Keratinocyte (primary cell): ENCODE measurements around the gene NDUFAF2. TPM values are rescaled to one million over a fixed set of nuclear protein-coding genes. Genes with fewer than 3 reads are reported as not detected.

Experiments
- DNase-seq: peaks from one replicate; pipeline ENCODE4 v3.0.0-alpha.2; 2011; ENCODE audit warnings: low read depth, missing footprints, low spot score
- FAIRE-seq: peaks from 2 replicates; lab custom pipeline; 2011; peaks lifted over from hg19 to GRCh38; lab: Jason Lieb, UNC
- H2AFZ ChIP-seq: 2 replicates; pipeline ENCODE4 v1.6.0; 2012; ENCODE audit warnings: low read length, control low read depth, inconsistent platforms; ENCODE audit not compliant: control insufficient read depth
- H3K27ac ChIP-seq: 2 replicates; pipeline ENCODE4 v1.5.1; 2011; ENCODE audit warnings: low read length; ENCODE audit not compliant: control insufficient read depth, insufficient read depth
- H3K27me3 ChIP-seq: 3 replicates; pipeline ENCODE4 v1.6.0; 2011; ENCODE audit warnings: low read length; ENCODE audit not compliant: control insufficient read depth, insufficient read depth; ENCODE audit errors: extremely low read depth
- H3K36me3 ChIP-seq, 2 experiments: 2 replicates in 1 of 2; 3 replicates in 1 of 2; pipeline ENCODE4 v1.5.1; 2011; ENCODE audit warnings: low read length in 2 of 2, mild to moderate bottlenecking in 1 of 2; ENCODE audit not compliant: control insufficient read depth in 2 of 2, insufficient read depth in 2 of 2; ENCODE audit errors: extremely low read depth in 1 of 2
- H3K4me1 ChIP-seq: 3 replicates; pipeline ENCODE4 v1.5.1; 2011; ENCODE audit warnings: low read length; ENCODE audit not compliant: control insufficient read depth, insufficient read depth; ENCODE audit errors: extremely low read depth
- H3K4me2 ChIP-seq: 3 replicates; pipeline ENCODE4 v1.6.0; 2011; ENCODE audit warnings: low read depth, low read length; ENCODE audit not compliant: control insufficient read depth, insufficient read depth; ENCODE audit errors: extremely low read depth
- H3K4me3 ChIP-seq, 3 experiments: fragments of 200-600 bp in 1 of 3; sonication (generic) in 1 of 3; 2 replicates in 2 of 3; 3 replicates in 1 of 3; pipeline ENCODE4 v1.5.1; 2011 to 2016; ENCODE audit warnings: low read length in 3 of 3, mild to moderate bottlenecking in 3 of 3, control low read depth in 2 of 3, inconsistent platforms in 1 of 3, low read depth in 1 of 3, mixed read lengths in 1 of 3, mixed run types in 1 of 3, moderate library complexity in 1 of 3; ENCODE audit not compliant: control insufficient read depth in 2 of 3, insufficient read depth in 2 of 3; ENCODE audit errors: extremely low read depth in 1 of 3
- H3K79me2 ChIP-seq: 2 replicates; pipeline ENCODE4 v1.6.0; 2012; ENCODE audit warnings: low read length; ENCODE audit not compliant: control insufficient read depth, insufficient read depth
- H3K9ac ChIP-seq: 3 replicates; pipeline ENCODE4 v1.6.0; 2011; ENCODE audit warnings: low read length; ENCODE audit not compliant: control insufficient read depth, insufficient read depth; ENCODE audit errors: extremely low read depth
- H3K9me1 ChIP-seq: 3 replicates; pipeline ENCODE4 v1.6.0; 2011; ENCODE audit warnings: low read length; ENCODE audit not compliant: control insufficient read depth, insufficient read depth; ENCODE audit errors: extremely low read depth
- H3K9me3 ChIP-seq: 2 replicates; pipeline ENCODE4 v1.5.1; 2012; ENCODE audit warnings: low read depth, low read length; ENCODE audit not compliant: control insufficient read depth
- H4K20me1 ChIP-seq: 3 replicates; pipeline ENCODE4 v1.6.0; 2011; ENCODE audit warnings: low read length; ENCODE audit not compliant: control insufficient read depth, insufficient read depth; ENCODE audit errors: extremely low read depth
- EZH2 ChIP-seq: IDR thresholded peaks from one replicate; pipeline ENCODE4 v1.6.1; 2012; ENCODE audit warnings: inconsistent platforms, mild to moderate bottlenecking, low read length, moderate library complexity
- dilution Hi-C: fragments of 300-500 bp; cut with MboI; formaldehyde crosslinking; loops from one replicate; pipeline ENCODE4 v1.7.0; 2020; ENCODE audit warnings: low sequenced_read_pairs; ENCODE audit not compliant: extremely low pct_ligation_motif_present
- polyA plus RNA-seq, 5 experiments: library from polyadenylated mRNA; depleted of rRNA in 3 of 5; stranded (reverse) in 3 of 5; stranded (forward) in 1 of 5; unstranded in 1 of 5; fragments of >200 nt; gene quantifications; 1 replicate in 1 of 5; 2 replicates in 3 of 5; 3 replicates in 1 of 5; pipeline versions ENCODE4 v1.2.1 to v1.2.3, GENCODE V29; 2011 to 2012; ENCODE audit warnings: missing spikeins in 2 of 5, low read depth in 1 of 5, low replicate concordance in 1 of 5
- TF ChIP-seq, protein P1 (sequence below), 3 experiments: IDR thresholded peaks in 1 of 3; conservative IDR thresholded peaks in 1 of 3; optimal IDR thresholded peaks in 1 of 3; 2 replicates in 2 of 3; 3 replicates in 1 of 3; pipeline versions ENCODE3 to v1.5.1; 2011; ENCODE audit warnings: low read length in 3 of 3, mild to moderate bottlenecking in 3 of 3, moderate library complexity in 2 of 3, control low read depth in 1 of 3, inconsistent platforms in 1 of 3; ENCODE audit not compliant: insufficient read depth in 2 of 3; ENCODE audit errors: extremely low read depth in 1 of 3

Gene NDUFAF2
- polyA plus RNA-seq, 1 donor (not counting 4 experiments of a cell fraction or from before 2014, with no cell fraction given), result 62.3 TPM

DNA sequence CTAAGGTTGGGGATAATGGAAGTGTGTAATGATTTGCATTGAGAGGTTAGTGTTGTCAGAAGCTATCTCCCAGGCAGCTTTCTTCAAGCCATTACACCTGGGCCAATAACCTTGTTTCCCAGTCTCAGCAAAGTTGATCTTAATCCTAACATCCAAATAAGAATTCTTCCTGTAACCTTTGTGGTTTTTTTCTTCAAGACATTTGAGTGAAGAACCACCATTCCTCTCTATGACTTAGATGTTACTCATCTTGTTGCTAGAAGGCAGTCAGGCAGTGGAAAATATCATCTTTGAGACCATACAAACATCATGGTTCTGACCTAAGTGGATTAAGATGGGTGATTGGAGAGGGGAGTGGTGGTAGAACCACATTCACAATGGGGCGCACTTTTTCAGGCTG is 103.5 kb downstream of the NDUFAF2 start:
- H3K9ac ChIP-seq, result no peak overlapping the region
- no peak overlapping the region for H3K27ac ChIP-seq
- peak; percentile 32 for DNase-seq

DNA sequence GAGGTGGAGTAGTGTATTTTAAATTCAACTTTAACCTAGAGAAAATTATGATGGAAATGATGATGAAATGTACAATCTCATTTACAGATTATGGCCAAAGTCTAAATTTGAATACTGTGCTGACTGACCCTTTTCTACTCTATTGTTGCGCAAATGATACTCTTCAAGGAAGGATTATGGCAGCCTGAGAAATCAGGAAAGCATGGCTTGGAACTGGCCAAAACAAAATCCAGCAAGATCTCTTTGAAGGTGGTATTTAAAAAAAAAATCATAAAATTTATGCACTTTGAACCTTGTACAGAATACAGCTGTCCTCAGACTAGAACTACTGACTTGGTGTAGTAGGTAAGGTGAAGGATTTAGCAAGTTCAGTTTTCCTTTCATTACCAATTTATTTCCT is 105.3 kb downstream of the NDUFAF2 start:
- Histone ChIP-seq H3K4me1 (peaks cover 48% of the 10 kb centered on the region), H3K9me3 (no peaks in the 10 kb centered on the region), H3K4me3 (no peak overlapping the region), H3K4me2 (no peak overlapping the region), H2AFZ (no peak overlapping the region), H3K9ac (no peak overlapping the region), H3K9me1 (no peaks in the 10 kb centered on the region), H4K20me1 (no peaks in the 10 kb centered on the region), H3K79me2 (peaks cover 5% of the 10 kb centered on the region), H3K27me3 (no peaks in the 10 kb centered on the region), H3K27ac (no peak overlapping the region), H3K36me3 (no peaks in the 10 kb centered on the region)
- DNase-seq (no peak), FAIRE-seq (no peak)
- dilution Hi-C loops, result no loop called here
- TF ChIP-seq EZH2, result no peak
- TF ChIP-seq, protein P1, sequence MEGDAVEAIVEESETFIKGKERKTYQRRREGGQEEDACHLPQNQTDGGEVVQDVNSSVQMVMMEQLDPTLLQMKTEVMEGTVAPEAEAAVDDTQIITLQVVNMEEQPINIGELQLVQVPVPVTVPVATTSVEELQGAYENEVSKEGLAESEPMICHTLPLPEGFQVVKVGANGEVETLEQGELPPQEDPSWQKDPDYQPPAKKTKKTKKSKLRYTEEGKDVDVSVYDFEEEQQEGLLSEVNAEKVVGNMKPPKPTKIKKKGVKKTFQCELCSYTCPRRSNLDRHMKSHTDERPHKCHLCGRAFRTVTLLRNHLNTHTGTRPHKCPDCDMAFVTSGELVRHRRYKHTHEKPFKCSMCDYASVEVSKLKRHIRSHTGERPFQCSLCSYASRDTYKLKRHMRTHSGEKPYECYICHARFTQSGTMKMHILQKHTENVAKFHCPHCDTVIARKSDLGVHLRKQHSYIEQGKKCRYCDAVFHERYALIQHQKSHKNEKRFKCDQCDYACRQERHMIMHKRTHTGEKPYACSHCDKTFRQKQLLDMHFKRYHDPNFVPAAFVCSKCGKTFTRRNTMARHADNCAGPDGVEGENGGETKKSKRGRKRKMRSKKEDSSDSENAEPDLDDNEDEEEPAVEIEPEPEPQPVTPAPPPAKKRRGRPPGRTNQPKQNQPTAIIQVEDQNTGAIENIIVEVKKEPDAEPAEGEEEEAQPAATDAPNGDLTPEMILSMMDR (optimal IDR thresholded peaks at IDR 0.05 in 1 of 3, IDR thresholded peaks at IDR 0.05 in 1 of 3, conservative IDR thresholded peaks at IDR 0.05 in 1 of 3; ENCODE audit: extremely low read depth in 1 of 3, insufficient read depth in 2 of 3, low read length in 3 of 3), result no peak

More for the DNA sequence above, 103.5 kb downstream of the NDUFAF2 start:
- peak; percentile 97 for FAIRE-seq
- H3K9me3 ChIP-seq, result no peaks in the 10 kb centered on the region
- peaks cover 44% of the 10 kb centered on the region for H3K4me1 ChIP-seq
- no peaks in the 10 kb centered on the region for H3K27me3 ChIP-seq
- H3K4me3 ChIP-seq, result peak overlapping the region in 1 of 3 experiments; percentile 25
- dilution Hi-C loops, result no loop called here
- H3K79me2 ChIP-seq, result peaks cover 5% of the 10 kb centered on the region
- H4K20me1 ChIP-seq, result no peaks in the 10 kb centered on the region
- peak overlapping the region; percentile 68 for H3K4me2 ChIP-seq
- H3K9me1 ChIP-seq, result no peaks in the 10 kb centered on the region
- TF ChIP-seq, protein P1 (optimal IDR thresholded peaks at IDR 0.05 in 1 of 3, IDR thresholded peaks at IDR 0.05 in 1 of 3, conservative IDR thresholded peaks at IDR 0.05 in 1 of 3; ENCODE audit: extremely low read depth in 1 of 3, insufficient read depth in 2 of 3, low read length in 3 of 3), result no peak
- TF ChIP-seq EZH2, result no peak
- no peak overlapping the region for H2AFZ ChIP-seq
- H3K36me3 ChIP-seq, result no peaks in the 10 kb centered on the region
